Measurements from ENCODE around the gene WDR49.
"Not testable (repeated sequence)": the region's sequence is repeated elsewhere in the genome, so short reads cannot be mapped to it uniquely, and the experiment has no call there.

WDR49 gene

GRCh38 chr3:167653760-167654159 is at the start of gene WDR49:
Gene WDR49 (minus strand): TSS chr3:167653942. CDS start chr3:167653425, 517 bp downstream.
- DNase-seq = no peak

- no peak for DNase-seq
Measured at GRCh38 chr3:167700926-167701325, 47.2 kb upstream of the WDR49 start.

- DNase-seq = no peak
Measured at GRCh38 chr3:167700046-167700445, 46.3 kb upstream of the WDR49 start.

GRCh38 chr3:167694121-167694520 is 40.4 kb upstream of the WDR49 start:
- no peak for DNase-seq

- DNase-seq = no peak
Measured at GRCh38 chr3:167691366-167691765, 37.6 kb upstream of the WDR49 start.

GRCh38 chr3:167684388-167684993 is 30.7 kb upstream of the WDR49 start:
- peak; percentile 33 for DNase-seq

GRCh38 chr3:167679526-167679925 is 25.8 kb upstream of the WDR49 start:
- DNase-seq = no peak

- no peak for DNase-seq
Measured at GRCh38 chr3:167675848-167676247, 22.1 kb upstream of the WDR49 start.

GRCh38 chr3:167673221-167673620 is 19.5 kb upstream of the WDR49 start:
- DNase-seq = no peak

GRCh38 chr3:167671878-167672427 is 18.2 kb upstream of the WDR49 start:
- DNase-seq = no peak

- DNase-seq = no peak
Measured at GRCh38 chr3:167669699-167670098, 16.0 kb upstream of the WDR49 start.

GRCh38 chr3:167668651-167669050 is 14.9 kb upstream of the WDR49 start:
- no peak for DNase-seq

- no peak for DNase-seq
Measured at GRCh38 chr3:167666563-167666962, 12.8 kb upstream of the WDR49 start.

- DNase-seq = no peak
Measured at GRCh38 chr3:167662919-167663400, 9.2 kb upstream of the WDR49 start.

GRCh38 chr3:167657684-167658225 is 4.0 kb upstream of the WDR49 start:
- no peak for DNase-seq

GRCh38 chr3:167656821-167657220 is 3.1 kb upstream of the WDR49 start:
- no peak for DNase-seq

- no peak for DNase-seq
Measured at GRCh38 chr3:167653155-167653554, 587 bp downstream of the WDR49 start.

- DNase-seq = no peak
Measured at GRCh38 chr3:167651826-167652225, 1.9 kb downstream of the WDR49 start.

- DNase-seq = no peak
Measured at GRCh38 chr3:167650459-167650858, 3.3 kb downstream of the WDR49 start.

- no peak for DNase-seq
Measured at GRCh38 chr3:167649746-167650145, 4.0 kb downstream of the WDR49 start.

GRCh38 chr3:167644611-167645010 is 9.1 kb downstream of the WDR49 start:
- DNase-seq = no peak

- DNase-seq = no peak
Measured at GRCh38 chr3:167631471-167631870, 22.3 kb downstream of the WDR49 start.

GRCh38 chr3:167626490-167626889 is 27.3 kb downstream of the WDR49 start:
- no peak for DNase-seq

GRCh38 chr3:167615030-167615429 is 38.7 kb downstream of the WDR49 start:
- no peak for DNase-seq

- DNase-seq = not testable (repeated sequence)
Measured at GRCh38 chr3:167614196-167614595, 39.5 kb downstream of the WDR49 start.

Data from DMS 273 treated with DMSO at 0.1 percent for 48 hours (cell line).